Neural progenitor cell (in vitro differentiated cells): Measurements from ENCODE around the gene EHD2. TPM values are rescaled to one million over a fixed set of nuclear protein-coding genes. Genes with fewer than 3 reads are reported as not detected.

Experiments
- DNase-seq: peaks from one replicate; pipeline ENCODE4 v3.0.0-alpha.2; 2016; ENCODE audit warnings: low spot score
- H2AFZ ChIP-seq: fragments of 200-600 bp; sonication (generic); replicated peaks from 2 replicates; pipeline ENCODE4 v1.6.1; 2016; ENCODE audit warnings: antibody characterized with exemption
- H3F3A ChIP-seq: fragments of 200-600 bp; sonication (generic); 2 replicates; pipeline ENCODE4 v1.6.1; 2016; ENCODE audit warnings: antibody characterized with exemption, low read depth
- H3K27ac ChIP-seq: fragments of 200-600 bp; sonication (generic); 2 replicates; pipeline ENCODE4 v1.5.1; 2016; ENCODE audit warnings: mild to moderate bottlenecking
- H3K27me3 ChIP-seq: fragments of 200-600 bp; sonication (generic); 2 replicates; pipeline ENCODE4 v1.6.1; 2016; ENCODE audit warnings: mild to moderate bottlenecking, moderate library complexity
- H3K36me3 ChIP-seq: fragments of 200-600 bp; sonication (generic); 2 replicates; pipeline ENCODE4 v1.5.1; 2016
- H3K4me1 ChIP-seq: fragments of 200-600 bp; sonication (generic); 2 replicates; pipeline ENCODE4 v1.6.1; 2016; ENCODE audit warnings: mixed run types
- H3K4me2 ChIP-seq: fragments of 200-600 bp; sonication (generic); 2 replicates; pipeline ENCODE4 v1.6.1; 2016
- H3K4me3 ChIP-seq: fragments of 200-600 bp; sonication (generic); 2 replicates; pipeline ENCODE4 v1.5.1; 2016
- H3K79me2 ChIP-seq: fragments of 200-600 bp; sonication (generic); 2 replicates; pipeline ENCODE4 v1.6.1; 2016; ENCODE audit warnings: low read depth
- H3K9ac ChIP-seq: fragments of 200-600 bp; sonication (generic); 2 replicates; pipeline ENCODE4 v1.6.1; 2016
- H3K9me3 ChIP-seq: fragments of 200-600 bp; sonication (generic); 2 replicates; pipeline ENCODE4 v1.5.1; 2016; ENCODE audit warnings: low read depth
- H4K20me1 ChIP-seq: fragments of 200-600 bp; sonication (generic); 2 replicates; pipeline ENCODE4 v1.6.1; 2016; ENCODE audit warnings: low read depth
- H3K27ac Mint-ChIP-seq: 3 replicates; pipeline ENCODE4 v1.8.0; 2021; ENCODE audit warnings: mixed read lengths
- H3K27me3 Mint-ChIP-seq: 2 replicates; pipeline ENCODE4 v1.8.0; 2022; ENCODE audit warnings: low read depth, mild to moderate bottlenecking, inconsistent platforms, moderate library complexity, mixed read lengths; ENCODE audit not compliant: insufficient read depth
- H3K36me3 Mint-ChIP-seq: 3 replicates; pipeline ENCODE4 v1.8.0; 2021; ENCODE audit warnings: mixed read lengths
- H3K4me1 Mint-ChIP-seq: 3 replicates; pipeline ENCODE4 v1.8.0; 2021; ENCODE audit warnings: mixed read lengths
- H3K4me3 Mint-ChIP-seq: 3 replicates; pipeline ENCODE4 v1.8.0; 2021; ENCODE audit warnings: mild to moderate bottlenecking, moderate library complexity, mixed read lengths
- H3K9me3 Mint-ChIP-seq: 3 replicates; pipeline ENCODE4 v1.8.0; 2020; ENCODE audit warnings: mixed read lengths
- EZH2 ChIP-seq: fragments of 200-600 bp; sonication (generic); IDR thresholded peaks from 2 replicates; pipeline ENCODE4 v1.6.1; 2017; ENCODE audit warnings: antibody characterized with exemption, mild to moderate bottlenecking, moderate library complexity
- EZH2phosphoT487 ChIP-seq: fragments of 200-600 bp; sonication (generic); IDR thresholded peaks from 2 replicates; pipeline ENCODE4 v1.6.1; 2017; ENCODE audit warnings: antibody characterized with exemption
- total RNA-seq: library from RNA; depleted of rRNA; stranded (reverse); fragments of >200 nt; gene quantifications from 2 replicates; pipeline ENCODE4 v1.2.3, GENCODE V29; 2015; ENCODE audit warnings: low replicate concordance
- TF ChIP-seq, protein P1 (sequence below): fragments of 200-600 bp; sonication (generic); IDR thresholded peaks from 2 replicates; pipeline ENCODE4 v1.5.1; 2017; ENCODE audit warnings: antibody characterized with exemption, mild to moderate bottlenecking

EHD2 gene
- total RNA-seq, 1 donor from 2014 or later, result 1.5 TPM

DNA sequence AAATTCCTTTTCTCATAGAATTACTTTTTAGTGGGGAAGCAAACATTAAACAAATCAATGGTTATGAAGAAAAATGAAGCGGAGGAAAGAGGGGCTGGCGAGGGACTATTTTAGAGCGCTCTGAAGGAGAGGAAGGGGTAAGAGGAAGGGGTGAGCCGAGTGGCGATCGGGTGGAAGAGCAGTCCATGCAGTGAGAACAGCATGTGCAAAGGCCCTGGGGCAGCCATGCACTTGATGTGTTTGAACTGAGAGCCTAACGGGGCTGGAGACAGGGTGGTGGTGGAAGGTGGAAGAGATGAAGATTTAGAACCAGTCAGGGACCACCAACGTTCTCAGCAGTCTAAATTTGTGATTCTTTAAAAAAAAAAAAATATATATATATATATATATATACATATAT, 17.7 kb downstream of the EHD2 start:
- Mint-ChIP-seq H3K36me3 (no peaks in the 10 kb centered on the region), H3K27ac (no peak overlapping the region), H3K27me3 (peaks cover 26% of the 10 kb centered on the region), H3K4me3 (peak overlapping the region; percentile 1), H3K4me1 (peaks cover 10% of the 10 kb centered on the region), H3K9me3 (no peaks in the 10 kb centered on the region)
- DNase-seq, result no peak
- no peaks in the 10 kb centered on the region for H3K36me3 ChIP-seq
- no peak overlapping the region for H3K4me2 ChIP-seq
- H3K27ac ChIP-seq, result no peak overlapping the region
- no peaks in the 10 kb centered on the region for H3K79me2 ChIP-seq
- H3K27me3 ChIP-seq, result no peaks in the 10 kb centered on the region
- no peaks in the 10 kb centered on the region for H4K20me1 ChIP-seq
- H2AFZ ChIP-seq, result no peak overlapping the region
- no peaks in the 10 kb centered on the region for H3K9me3 ChIP-seq
- peaks cover 7% of the 10 kb centered on the region for H3F3A ChIP-seq
- H3K4me3 ChIP-seq, result no peak overlapping the region
- TF ChIP-seq, protein P1, sequence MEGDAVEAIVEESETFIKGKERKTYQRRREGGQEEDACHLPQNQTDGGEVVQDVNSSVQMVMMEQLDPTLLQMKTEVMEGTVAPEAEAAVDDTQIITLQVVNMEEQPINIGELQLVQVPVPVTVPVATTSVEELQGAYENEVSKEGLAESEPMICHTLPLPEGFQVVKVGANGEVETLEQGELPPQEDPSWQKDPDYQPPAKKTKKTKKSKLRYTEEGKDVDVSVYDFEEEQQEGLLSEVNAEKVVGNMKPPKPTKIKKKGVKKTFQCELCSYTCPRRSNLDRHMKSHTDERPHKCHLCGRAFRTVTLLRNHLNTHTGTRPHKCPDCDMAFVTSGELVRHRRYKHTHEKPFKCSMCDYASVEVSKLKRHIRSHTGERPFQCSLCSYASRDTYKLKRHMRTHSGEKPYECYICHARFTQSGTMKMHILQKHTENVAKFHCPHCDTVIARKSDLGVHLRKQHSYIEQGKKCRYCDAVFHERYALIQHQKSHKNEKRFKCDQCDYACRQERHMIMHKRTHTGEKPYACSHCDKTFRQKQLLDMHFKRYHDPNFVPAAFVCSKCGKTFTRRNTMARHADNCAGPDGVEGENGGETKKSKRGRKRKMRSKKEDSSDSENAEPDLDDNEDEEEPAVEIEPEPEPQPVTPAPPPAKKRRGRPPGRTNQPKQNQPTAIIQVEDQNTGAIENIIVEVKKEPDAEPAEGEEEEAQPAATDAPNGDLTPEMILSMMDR, result no peak
- TF ChIP-seq EZH2 (no peak), EZH2phosphoT487 (no peak)
- no peak overlapping the region for H3K9ac ChIP-seq
- no peaks in the 10 kb centered on the region for H3K4me1 ChIP-seq

DNA sequence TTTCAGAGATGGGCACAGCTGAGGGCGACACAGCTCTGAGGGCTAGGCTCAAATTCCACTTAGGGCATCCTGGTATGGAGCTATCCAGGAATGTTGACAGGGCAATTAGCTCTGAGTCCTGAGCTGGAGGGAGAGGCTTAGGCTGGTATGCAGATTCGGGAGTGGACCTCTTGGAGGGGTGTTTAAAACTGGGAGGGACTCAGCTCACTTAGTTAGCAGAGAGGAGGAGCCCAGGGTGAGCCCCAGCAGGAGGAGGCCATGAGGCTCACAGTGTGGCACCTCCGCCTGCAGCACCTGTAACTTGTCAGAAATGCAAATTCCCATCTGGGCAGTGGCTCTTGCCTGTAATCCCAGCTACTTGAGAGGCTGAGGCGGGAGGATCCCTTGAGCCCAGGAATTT, 21.9 kb downstream of the EHD2 start:
- Mint-ChIP-seq H3K4me3 (no peak overlapping the region), H3K27ac (no peak overlapping the region), H3K9me3 (no peaks in the 10 kb centered on the region), H3K27me3 (peaks cover 13% of the 10 kb centered on the region), H3K36me3 (no peaks in the 10 kb centered on the region), H3K4me1 (no peaks in the 10 kb centered on the region)
- H3K4me2 ChIP-seq, result no peak overlapping the region
- peaks cover 6% of the 10 kb centered on the region for H3F3A ChIP-seq
- peak; percentile 23 for DNase-seq
- H3K27me3 ChIP-seq, result no peaks in the 10 kb centered on the region
- H3K9ac ChIP-seq, result no peak overlapping the region
- H3K79me2 ChIP-seq, result no peaks in the 10 kb centered on the region
- H4K20me1 ChIP-seq, result no peaks in the 10 kb centered on the region
- no peak for TF ChIP-seq EZH2
- TF ChIP-seq EZH2phosphoT487, result no peak
- TF ChIP-seq, protein P1, result no peak
- no peak overlapping the region for H2AFZ ChIP-seq
- H3K27ac ChIP-seq, result no peak overlapping the region
- no peaks in the 10 kb centered on the region for H3K4me1 ChIP-seq
- no peaks in the 10 kb centered on the region for H3K36me3 ChIP-seq
- no peak overlapping the region for H3K4me3 ChIP-seq
- H3K9me3 ChIP-seq, result no peaks in the 10 kb centered on the region

DNA sequence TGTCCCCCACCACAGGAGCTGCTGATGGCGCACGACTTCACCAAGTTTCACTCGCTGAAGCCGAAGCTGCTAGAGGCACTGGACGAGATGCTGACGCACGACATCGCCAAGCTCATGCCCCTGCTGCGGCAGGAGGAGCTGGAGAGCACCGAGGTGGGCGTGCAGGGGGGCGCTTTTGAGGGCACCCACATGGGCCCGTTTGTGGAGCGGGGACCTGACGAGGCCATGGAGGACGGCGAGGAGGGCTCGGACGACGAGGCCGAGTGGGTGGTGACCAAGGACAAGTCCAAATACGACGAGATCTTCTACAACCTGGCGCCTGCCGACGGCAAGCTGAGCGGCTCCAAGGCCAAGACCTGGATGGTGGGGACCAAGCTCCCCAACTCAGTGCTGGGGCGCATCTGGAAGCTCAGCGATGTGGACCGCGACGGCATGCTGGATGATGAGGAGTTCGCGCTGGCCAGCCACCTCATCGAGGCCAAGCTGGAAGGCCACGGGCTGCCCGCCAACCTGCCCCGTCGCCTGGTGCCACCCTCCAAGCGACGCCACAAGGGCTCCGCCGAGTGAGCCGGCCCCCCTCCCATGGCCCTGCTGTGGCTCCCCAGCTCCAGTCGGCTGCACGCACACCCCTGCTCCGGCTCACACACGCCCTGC, 27.8 kb downstream of the EHD2 start:
- no peak overlapping the region for H3K27ac Mint-ChIP-seq

More for the DNA sequence above, 27.8 kb downstream of the EHD2 start:
- no peak for DNase-seq
- Histone ChIP-seq H3F3A (peaks cover 26% of the 10 kb centered on the region), H3K27ac (no peak overlapping the region), H3K4me3 (no peak overlapping the region), H3K4me2 (no peak overlapping the region), H3K27me3 (no peaks in the 10 kb centered on the region), H3K79me2 (peaks cover 3% of the 10 kb centered on the region), H2AFZ (no peak overlapping the region), H3K9ac (no peak overlapping the region), H3K4me1 (no peaks in the 10 kb centered on the region), H3K36me3 (no peaks in the 10 kb centered on the region), H4K20me1 (no peaks in the 10 kb centered on the region), H3K9me3 (no peaks in the 10 kb centered on the region)
- H3K4me1 Mint-ChIP-seq, result peaks cover 11% of the 10 kb centered on the region
- H3K36me3 Mint-ChIP-seq, result no peaks in the 10 kb centered on the region
- H3K27me3 Mint-ChIP-seq, result peaks cover 16% of the 10 kb centered on the region
- TF ChIP-seq, protein P1, result no peak
- TF ChIP-seq EZH2, result no peak
- no peak for TF ChIP-seq EZH2phosphoT487
- no peaks in the 10 kb centered on the region for H3K9me3 Mint-ChIP-seq
- H3K4me3 Mint-ChIP-seq, result no peak overlapping the region
